Stimulated activated CD4-positive, alpha-beta T cell treated with anti-CD3 and anti-CD28 coated beads, TNF-alpha, amount 100 ng/mL, for 24 hours (primary cell): ENCODE measurements around the gene ADGRG1.
"Not testable (repeated sequence)": the region's sequence is repeated elsewhere in the genome, so short reads cannot be mapped to it uniquely, and the experiment has no call there.

Experiments used
- DNase-seq, 3 experiments: peaks; one replicate each; pipeline ENCODE4 v3.0.0-alpha.2; 2020; ENCODE audit warnings: low read depth in 3 of 3

The ADGRG1 gene

GRCh38 chr16:57666353-57667047 lies 38.1 kb downstream of the ADGRG1 start:
- no peak for DNase-seq

- DNase-seq = no peak
Measured at GRCh38 chr16:57667048-57667525, 38.7 kb downstream of the ADGRG1 start.

DNA sequence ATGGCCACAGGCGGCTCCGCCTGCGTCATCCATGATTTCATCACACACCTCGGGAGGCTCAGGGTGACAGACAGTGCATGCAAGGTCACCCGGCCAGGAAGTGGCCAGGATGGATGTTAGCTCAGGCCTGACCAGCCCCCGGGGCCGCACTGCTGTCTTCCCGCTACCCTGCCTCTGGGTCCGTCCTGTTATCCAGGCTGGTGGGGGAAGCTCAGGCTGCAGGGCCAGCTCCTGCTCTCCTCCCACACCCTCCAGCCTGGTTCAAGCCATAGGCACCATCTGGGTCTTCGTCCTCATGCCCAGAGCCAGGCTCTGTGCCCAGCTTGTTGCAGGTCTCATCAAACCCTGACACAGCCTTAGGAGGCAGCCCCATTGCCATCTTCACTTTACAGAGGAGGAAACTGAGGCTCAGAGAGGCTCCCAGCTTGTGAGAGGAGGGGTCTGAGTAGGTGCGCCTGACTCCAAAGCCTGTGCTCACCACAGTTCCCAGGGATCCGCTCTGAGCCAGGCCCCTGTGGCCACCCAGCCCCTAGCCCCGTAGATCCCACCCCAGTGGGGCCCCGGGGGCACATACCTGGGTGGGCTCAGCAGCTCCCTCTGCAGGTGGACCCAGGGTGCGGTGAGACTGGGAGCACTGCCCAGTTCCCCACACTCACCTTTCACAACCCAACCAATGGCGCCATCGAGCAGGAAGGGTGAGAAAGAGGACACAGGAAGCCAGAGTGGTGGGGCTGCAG lies 39.3 kb downstream of the ADGRG1 start:
- DNase-seq = no peak

DNA sequence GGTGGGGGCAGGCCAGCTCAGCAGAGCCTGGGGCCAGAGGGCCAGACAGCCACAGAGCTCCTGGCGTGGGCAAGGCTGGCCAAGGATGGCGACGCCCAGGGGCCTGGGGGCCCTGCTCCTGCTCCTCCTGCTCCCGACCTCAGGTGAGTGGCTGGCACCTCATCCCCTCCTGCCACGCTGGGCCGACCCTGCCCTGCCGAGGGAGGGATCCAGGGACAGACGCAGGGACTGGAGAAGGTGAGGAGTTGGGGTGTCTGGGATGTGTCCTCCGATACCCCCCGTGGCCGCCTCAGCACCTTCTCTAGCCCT lies 39.8 kb downstream of the ADGRG1 start, which contains the start of gene ADGRG3:
Gene ADGRG3, plus strand, starts transcription at position 44 of the 309 bp plus-strand sequence. Its CDS starts 42 bp downstream, at position 86.
- no peak for DNase-seq

DNA sequence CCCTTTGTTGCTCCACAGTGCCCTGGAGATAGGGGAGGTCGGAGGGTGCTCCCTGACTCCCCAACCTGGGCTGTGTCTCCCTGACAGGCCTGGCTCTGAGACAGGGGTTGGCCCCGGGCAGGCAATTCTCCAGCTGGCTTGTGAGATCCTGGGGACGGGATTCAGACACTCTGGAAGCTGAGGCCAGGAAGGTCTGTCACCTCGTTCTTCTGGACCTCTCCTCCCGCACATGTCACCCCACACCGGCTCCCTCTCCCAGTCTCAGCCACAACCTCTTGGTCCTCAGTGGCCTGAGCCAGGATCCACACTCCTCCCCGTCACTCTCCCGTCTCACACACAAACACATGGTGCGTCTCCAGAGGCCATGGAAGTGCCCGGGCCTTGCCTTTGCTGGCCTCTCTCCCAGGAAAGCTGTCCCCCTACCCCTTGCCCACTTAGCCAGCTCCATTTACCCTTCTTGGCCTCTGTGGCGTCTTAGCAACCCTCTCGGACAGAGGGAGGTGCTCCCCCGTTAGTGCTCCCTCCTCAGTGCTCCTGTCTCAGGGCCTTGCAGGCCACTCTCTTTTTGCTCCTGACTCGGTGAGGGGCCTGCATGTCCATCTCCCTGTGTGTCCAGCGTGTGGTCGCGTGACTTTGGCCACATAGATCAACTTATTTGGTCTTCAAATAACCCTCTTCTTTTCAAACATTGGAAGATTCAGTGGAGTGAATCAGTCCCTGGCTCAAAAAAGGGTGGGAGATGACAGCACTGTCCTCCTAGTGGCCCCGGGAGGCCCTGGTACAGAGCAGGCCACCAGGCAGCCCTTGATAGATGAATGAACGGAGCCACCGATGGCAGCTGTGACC lies 40.4 kb downstream of the ADGRG1 start:
- no peak for DNase-seq

DNA sequence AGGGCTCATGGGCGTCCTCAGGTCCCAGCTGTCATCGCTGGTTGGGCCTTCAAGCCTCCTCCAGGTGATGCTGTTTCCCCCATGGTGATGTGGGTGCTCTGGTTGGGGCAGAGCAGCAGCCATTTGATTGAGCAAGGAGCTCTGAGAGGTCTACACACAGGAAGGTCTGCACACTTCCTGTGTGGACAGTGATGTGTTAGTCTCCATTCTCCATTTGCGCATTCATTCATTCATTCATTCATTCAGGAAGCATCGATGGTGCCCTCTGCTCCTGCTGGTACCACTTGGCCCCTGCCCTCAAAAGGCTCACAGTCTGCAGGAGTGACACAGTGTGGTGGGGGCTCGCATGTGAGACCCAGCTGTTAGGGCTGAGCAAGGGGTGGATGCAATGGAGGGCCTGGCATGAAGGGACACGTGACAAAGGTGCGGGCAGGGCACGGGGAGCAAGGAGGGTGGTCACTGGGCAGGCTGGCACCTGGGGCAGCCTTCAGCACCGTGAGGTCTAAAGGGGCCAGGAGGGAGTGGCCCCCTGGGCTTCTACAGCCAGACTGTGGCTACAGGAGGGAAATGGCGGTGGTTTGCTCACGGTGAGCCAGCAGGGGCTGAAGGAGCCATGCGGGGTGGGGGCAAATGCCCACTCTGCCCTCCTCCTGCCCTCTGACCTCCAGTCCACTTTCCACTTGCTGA lies 41.2 kb downstream of the ADGRG1 start:
- DNase-seq = no peak

- DNase-seq = no peak
Measured at GRCh38 chr16:57670196-57670595, 41.8 kb downstream of the ADGRG1 start.

- DNase-seq = not testable (repeated sequence)
Measured at GRCh38 chr16:57671451-57671850, 43.0 kb downstream of the ADGRG1 start.

DNA sequence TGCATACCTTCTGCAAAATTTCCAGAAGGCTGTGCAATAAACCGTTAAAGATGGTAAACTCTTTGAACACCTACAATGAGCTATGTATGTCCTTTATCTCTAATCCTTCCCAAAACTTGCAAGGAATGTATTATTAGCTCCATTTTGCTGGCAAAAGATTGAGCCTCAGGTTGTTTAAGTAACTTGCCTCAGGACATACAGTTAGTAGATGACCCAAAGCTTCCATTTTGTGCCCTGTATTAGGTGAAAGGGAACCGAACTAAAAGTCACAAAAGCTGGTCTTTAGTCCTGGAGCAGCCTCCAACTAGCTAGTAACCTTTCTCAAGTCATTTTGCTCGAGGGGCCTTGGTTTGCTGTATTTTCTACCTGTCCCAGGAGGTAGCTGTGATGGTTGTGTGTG lies 44.0 kb downstream of the ADGRG1 start:
- no peak for DNase-seq

DNA sequence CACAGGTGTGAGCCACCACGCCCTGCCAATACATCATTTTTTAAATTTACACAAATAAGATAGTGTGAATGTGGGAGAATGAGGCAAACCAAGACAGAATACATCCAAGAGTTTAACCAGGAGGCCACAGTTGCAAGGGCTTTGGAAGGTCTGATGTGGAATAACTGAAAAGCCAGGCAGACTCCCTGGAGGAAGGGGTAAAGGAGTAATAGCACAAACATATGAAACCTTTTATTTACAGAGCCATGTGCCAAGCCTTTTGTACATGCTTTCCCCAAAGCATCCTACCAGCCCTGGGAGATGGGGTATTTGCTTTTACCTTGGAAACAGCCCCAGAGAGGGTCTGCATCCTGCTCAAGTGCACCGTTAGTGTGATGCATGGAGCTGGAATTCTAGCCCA lies 44.4 kb downstream of the ADGRG1 start:
- DNase-seq = no peak

DNA sequence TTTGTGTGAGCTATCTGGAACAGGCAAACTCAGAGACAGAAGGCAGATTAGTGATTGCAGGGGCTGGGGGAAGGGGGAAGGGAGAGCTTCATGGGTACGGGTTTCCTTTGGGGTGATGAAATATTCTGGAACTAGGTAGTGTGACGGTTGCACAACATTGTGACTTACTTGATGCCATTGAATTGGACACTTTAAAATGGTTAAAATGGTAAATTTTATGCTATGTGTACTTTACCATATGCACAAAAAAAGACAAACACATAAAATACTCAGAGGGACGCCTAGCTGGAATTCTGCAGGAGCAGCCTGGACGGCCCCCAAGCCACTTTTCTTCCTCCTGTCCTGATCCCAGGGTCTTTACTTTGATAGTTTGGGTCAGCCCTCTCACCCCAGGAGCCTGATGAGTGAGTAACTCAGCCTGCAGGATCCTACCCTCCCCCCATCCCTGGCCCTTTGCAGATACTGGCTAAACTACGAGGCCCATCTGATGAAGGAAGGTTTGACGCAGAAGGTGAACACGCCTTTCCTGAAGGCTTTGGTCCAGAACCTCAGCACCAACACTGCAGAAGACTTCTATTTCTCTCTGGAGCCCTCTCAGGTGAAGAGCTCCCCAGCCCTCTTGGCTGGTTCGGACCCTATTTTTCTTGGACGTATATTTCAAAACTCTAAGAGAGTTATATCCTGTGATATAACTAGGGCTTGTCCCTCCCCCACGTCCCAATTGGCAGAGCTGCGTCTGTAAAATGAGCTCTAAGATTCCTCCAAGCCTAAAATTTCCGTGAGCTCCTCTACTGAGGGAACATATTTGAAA lies 47.5 kb downstream of the ADGRG1 start:
- DNase-seq = no peak

- DNase-seq = no peak
Measured at GRCh38 chr16:57676553-57677085, 48.2 kb downstream of the ADGRG1 start.

DNA sequence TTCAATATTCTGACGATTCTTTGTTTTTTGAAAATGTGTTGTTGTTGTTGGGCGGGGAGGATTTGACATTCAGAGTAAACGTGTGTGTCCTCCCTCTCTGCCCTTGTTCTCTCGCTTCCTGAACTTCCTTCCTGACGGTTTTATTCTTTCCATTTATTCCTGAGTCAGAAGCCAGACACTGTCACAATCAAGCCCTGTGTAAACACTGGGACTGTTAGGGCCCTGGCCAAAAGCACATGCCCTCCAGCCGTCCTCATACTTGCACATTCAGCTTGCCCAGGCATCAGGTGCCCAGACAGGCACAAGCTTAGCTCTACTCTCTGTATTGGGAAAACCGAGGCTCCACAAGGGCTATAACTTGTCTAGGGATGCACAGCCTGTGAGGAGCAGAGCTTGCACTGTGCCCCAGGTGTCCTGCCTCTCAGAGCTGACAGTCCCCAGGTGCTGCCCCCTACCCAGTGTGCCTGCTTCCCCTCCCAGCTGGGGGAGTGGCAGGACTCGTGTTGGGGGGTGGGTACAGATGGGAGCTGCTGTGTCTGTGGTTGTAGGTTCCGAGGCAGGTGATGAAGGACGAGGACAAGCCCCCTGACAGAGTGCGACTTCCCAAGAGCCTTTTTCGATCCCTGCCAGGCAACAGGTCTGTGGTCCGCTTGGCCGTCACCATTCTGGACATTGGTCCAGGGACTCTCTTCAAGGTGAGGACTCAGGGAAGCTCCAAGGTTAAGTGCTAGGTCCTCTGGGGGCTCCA lies 49.4 kb downstream of the ADGRG1 start:
- DNase-seq = no peak

- no peak for DNase-seq
Measured at GRCh38 chr16:57679016-57679415, 50.6 kb downstream of the ADGRG1 start.

DNA sequence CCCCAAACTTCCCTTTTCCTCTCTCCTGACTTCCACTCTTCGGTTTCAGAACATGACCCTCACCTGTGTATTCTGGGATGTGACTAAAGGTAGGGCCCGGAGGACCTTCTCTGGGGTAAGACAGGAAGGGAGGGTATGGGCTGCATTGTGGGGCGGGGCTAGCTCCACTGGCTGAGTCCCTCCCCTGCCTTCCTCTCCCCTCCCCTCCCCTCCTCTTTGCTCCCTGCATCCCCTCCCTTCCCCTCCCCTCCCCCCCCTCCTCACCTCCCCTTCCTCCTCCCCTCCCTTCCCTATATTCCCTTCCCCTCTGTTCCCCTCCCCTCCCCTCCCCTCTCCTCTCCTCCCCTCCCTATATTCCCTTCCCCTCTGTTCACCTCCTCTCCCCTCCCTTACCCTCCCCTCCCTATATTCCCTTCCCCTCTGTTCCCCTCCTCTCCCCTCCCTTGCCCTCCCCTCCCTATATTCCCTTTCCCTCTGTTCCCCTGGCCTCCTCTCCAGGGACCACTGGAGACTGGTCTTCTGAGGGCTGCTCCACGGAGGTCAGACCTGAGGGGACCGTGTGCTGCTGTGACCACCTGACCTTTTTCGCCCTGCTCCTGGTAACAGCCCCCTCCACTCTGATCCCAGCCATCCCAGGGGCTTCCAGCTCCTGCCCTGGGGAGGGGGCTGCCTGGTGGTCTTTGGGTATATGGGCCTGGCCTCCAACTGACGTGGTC lies 51.5 kb downstream of the ADGRG1 start:
- DNase-seq = no peak

DNA sequence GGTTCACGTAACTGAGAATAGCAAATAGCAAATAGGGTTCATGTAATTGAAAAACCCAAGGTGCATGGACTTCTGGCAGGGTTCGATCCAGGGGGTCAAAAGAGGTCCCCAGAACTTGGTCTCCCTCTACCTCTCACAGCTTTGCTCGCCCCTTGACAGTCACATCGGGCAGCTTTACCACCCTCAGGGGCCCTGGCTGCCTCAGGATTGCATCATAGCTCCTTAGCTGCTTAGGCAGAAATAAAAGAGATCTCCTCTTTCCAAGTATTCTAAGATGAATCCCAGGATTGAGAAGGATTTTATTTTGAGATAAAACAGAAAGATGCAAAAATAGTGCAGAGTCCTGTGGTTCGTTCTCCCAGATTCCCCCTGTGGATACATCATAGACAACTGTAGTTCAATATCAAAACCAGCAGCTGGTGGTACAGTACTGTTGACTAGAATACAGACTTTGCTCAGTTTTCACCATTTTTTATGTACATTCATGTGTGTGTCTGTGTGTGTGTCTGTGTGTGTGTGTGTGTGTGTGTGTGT lies 52.5 kb downstream of the ADGRG1 start:
- no peak for DNase-seq

GRCh38 chr16:57681950-57682728 lies 53.7 kb downstream of the ADGRG1 start:
- no peak for DNase-seq
